GM12878 (cell line): Measurements from ENCODE around the gene CIB2. TPM values are rescaled to one million over a fixed set of nuclear protein-coding genes. Genes with fewer than 3 reads are reported as not detected.

ENCODE experiments used
- ATAC-seq: fragments of 200-7000 bp; cut with Tn5 transposase; 3 replicates; pipeline ENCODE4 v1.9.1; 2020; ENCODE audit warnings: mild to moderate bottlenecking, moderate library complexity
- BruUV-seq: library from RNA; stranded (reverse); fragments of 400-500 nt; replicated peaks from 2 replicates; lab custom pipeline; 2021; lab: Mats Ljungman, UMichigan
- CTCF ChIA-PET: fragments of 300-600 bp; sonication (Branson Sonifier 250); formaldehyde crosslinking; extraction: SDS; loops from one replicate; lab custom pipeline; 2021; ENCODE audit warnings: inconsistent platforms; lab: Yijun Ruan, JAX
- POLR2A ChIA-PET: fragments of 350-600 bp; formaldehyde crosslinking; extraction: SDS; loops from one replicate; lab custom pipeline; 2021; ENCODE audit warnings: inconsistent platforms; lab: Charles Lee
- RAD21 ChIA-PET: fragments of 300-600 bp; sonication (Branson Sonifier 250); formaldehyde crosslinking; loops from one replicate; lab custom pipeline; 2023; ENCODE audit warnings: antibody characterized with exemption; ENCODE audit not compliant: unreplicated experiment; lab: Charles Lee
- SMC1A ChIA-PET: fragments of 300-600 bp; sonication (Branson Sonifier 250); formaldehyde crosslinking; loops from one replicate; lab custom pipeline; 2023; ENCODE audit not compliant: unreplicated experiment, uncharacterized antibody; lab: Charles Lee
- DNase-seq: peaks from one replicate; pipeline ENCODE4 v3.0.0-alpha.2; 2011; ENCODE audit warnings: low read depth, low spot score
- FAIRE-seq: peaks from 3 replicates; lab custom pipeline; 2011; peaks lifted over from hg19 to GRCh38; lab: Jason Lieb, UNC
- H2AFZ ChIP-seq: 2 replicates; pipeline ENCODE4 v1.6.0; 2011; ENCODE audit warnings: low read depth, low read length, control low read depth; ENCODE audit not compliant: control insufficient read depth
- H3K27ac ChIP-seq: 2 replicates; pipeline ENCODE4 v1.5.1; 2011; ENCODE audit warnings: control low read depth; ENCODE audit not compliant: control insufficient read depth, insufficient read depth
- H3K27me3 ChIP-seq, 2 experiments: replicated peaks in 1 of 2; 2 replicates each; pipeline versions ENCODE4 v1.6.0 to v1.6.1; 2011; ENCODE audit warnings: low read length in 1 of 2; ENCODE audit not compliant: control insufficient read depth in 2 of 2, insufficient read depth in 2 of 2
- H3K36me3 ChIP-seq, 2 experiments: 2 replicates each; pipeline ENCODE4 v1.5.1; 2011; ENCODE audit warnings: low read length in 1 of 2; ENCODE audit not compliant: control insufficient read depth in 2 of 2, insufficient read depth in 2 of 2
- H3K4me1 ChIP-seq: 2 replicates; pipeline ENCODE4 v1.6.1; 2011; ENCODE audit warnings: mild to moderate bottlenecking, low read length, moderate library complexity, mixed read lengths; ENCODE audit not compliant: control insufficient read depth, insufficient read depth
- H3K4me2 ChIP-seq: 2 replicates; pipeline ENCODE4 v1.6.0; 2011; ENCODE audit warnings: control low read depth; ENCODE audit not compliant: control insufficient read depth, insufficient read depth
- H3K4me3 ChIP-seq: fragments of 200-600 bp; sonication (generic); 2 replicates; pipeline ENCODE4 v1.5.1; 2016
- H3K79me2 ChIP-seq: 2 replicates; pipeline ENCODE4 v1.6.0; 2011; ENCODE audit warnings: low read length; ENCODE audit not compliant: control insufficient read depth, insufficient read depth
- H3K9ac ChIP-seq: 2 replicates; pipeline ENCODE4 v1.8.0; 2011; ENCODE audit warnings: low read length, control low read depth, mixed read lengths; ENCODE audit not compliant: control insufficient read depth, insufficient read depth
- H3K9me3 ChIP-seq: replicated peaks from 3 replicates; pipeline ENCODE4 v1.5.1; 2011; ENCODE audit warnings: mild to moderate bottlenecking, low read length; ENCODE audit not compliant: control insufficient read depth, insufficient read depth
- H4K20me1 ChIP-seq: 2 replicates; pipeline ENCODE4 v1.6.0; 2011; ENCODE audit not compliant: control insufficient read depth, insufficient read depth
- BCLAF1 ChIP-seq: fragments of 450-650 bp; IDR thresholded peaks from 2 replicates; pipeline ENCODE4 v1.6.1; 2017; ENCODE audit warnings: antibody characterized with exemption, mild to moderate bottlenecking, moderate library complexity
- CUX1 ChIP-seq: IDR thresholded peaks from 2 replicates; pipeline ENCODE4 v1.6.1; 2012; ENCODE audit warnings: improper control_type of control experiment, low read depth, low read length; ENCODE audit not compliant: insufficient replicate concordance
- IKZF2 ChIP-seq, 2 experiments: fragments of 450-650 bp; IDR thresholded peaks; 2 replicates each; pipeline ENCODE4 v1.6.1; 2017; ENCODE audit warnings: mild to moderate bottlenecking in 2 of 2, moderate library complexity in 2 of 2
- MYB ChIP-seq: fragments of 150-350 bp; IDR thresholded peaks from 2 replicates; pipeline ENCODE4 v1.6.1; 2014; ENCODE audit warnings: mild to moderate bottlenecking, low read depth, low read length, borderline replicate concordance
- RCOR1 ChIP-seq: conservative IDR thresholded peaks from 2 replicates; pipeline ENCODE4 v1.6.1; 2012; ENCODE audit warnings: low read depth, low read length, improper control_type of control experiment
- RUNX3 ChIP-seq: IDR thresholded peaks from 2 replicates; pipeline ENCODE4 v1.6.1; 2012; ENCODE audit warnings: low read length, inconsistent platforms
- YY1 ChIP-seq: IDR thresholded peaks from 2 replicates; pipeline ENCODE4 v1.6.1; 2011; ENCODE audit warnings: low read depth, mild to moderate bottlenecking, low read length
- ZNF274 ChIP-seq: IDR thresholded peaks from one replicate; pipeline ENCODE4 v1.8.0; 2011; ENCODE audit not compliant: insufficient read length, insufficient read depth
- ZNF687 ChIP-seq: fragments of 450-650 bp; IDR thresholded peaks from 2 replicates; pipeline ENCODE4 v1.6.1; 2017; ENCODE audit warnings: mild to moderate bottlenecking, moderate library complexity
- WGBS: methylation state at CpG from one replicate; pipeline ENCODE4 v1.1.6; 2016; ENCODE audit warnings: low lambda C conversion rate; ENCODE audit not compliant: insufficient replicate concordance, insufficient coverage; ENCODE audit errors: missing lambda C conversion rate; 5-methylcytosine and 5-hydroxymethylcytosine counted together
- in situ Hi-C: fragments of 300-500 bp; cut with MboI; formaldehyde crosslinking; loops from 9 replicates; pipeline ENCODE4 v1.14.3; 2018; ENCODE audit warnings: mixed read lengths
- intact Hi-C: fragments of 100-400 bp; cut with micrococcal nuclease; formaldehyde crosslinking; loops from one replicate; pipeline ENCODE4 v1.14.2; 2022; ENCODE audit not compliant: unreplicated experiment
- polyA plus RNA-seq, 11 experiments: library from polyadenylated mRNA; depleted of rRNA in 4 of 11; unstranded in 6 of 11; stranded (reverse) in 5 of 11; fragments of >200 nt; fragmentation: Nextera tagmentation in 4 of 11; fragmentation: Illumina TruSeq in 1 of 11; extraction: Ambion mirVana in 4 of 11; extraction: Trizol in 1 of 11; gene quantifications; 1 replicate in 1 of 11; 2 replicates in 10 of 11; pipeline versions ENCODE4 v1.2.1 to v1.2.3, GENCODE V29; 2011 to 2016; ENCODE audit warnings: inconsistent platforms in 2 of 11, missing spikeins in 2 of 11, low read depth in 1 of 11
- total RNA-seq, 4 experiments: library from RNA; depleted of rRNA in 3 of 4; stranded (reverse); fragments of >200 nt in 3 of 4; fragmentation: Illumina TruSeq in 1 of 4; extraction: Trizol in 1 of 4; gene quantifications; 2 replicates each; pipeline versions ENCODE4 v1.2.1 to v1.2.3, GENCODE V29; 2013 to 2021

Gene CIB2
- total and polyA plus RNA-seq, 10 of the 15 experiments (the other 5 are each of a cell fraction or from before 2014, with no cell fraction given) = 0.56 to 12.1 (median 7.1) TPM

GRCh38 chr15:78065284-78065872 is 65.9 kb downstream of the CIB2 start (continued):
- TF ChIP-seq ZNF687 (peak; percentile 80), IKZF2 (IDR thresholded peaks at IDR 0.05) (peak; percentile 10 to 14; a peak in 1 of 4 replicates), RUNX3 (peak; percentile 62)

GRCh38 chr15:78064544-78064943 is 66.7 kb downstream of the CIB2 start:
- Histone ChIP-seq H3K36me3 (no peaks in the 10 kb centered on the region), H3K4me1 (peaks cover 70% of the 10 kb centered on the region), H3K9me3 (no peaks in the 10 kb centered on the region), H3K4me3 (0 out of 2 replicates have a peak overlapping the region, but pooled peaks have one; percentile 69), H4K20me1 (no peaks in the 10 kb centered on the region), H3K9ac (no peak overlapping the region), H3K27me3 (no peaks in the 10 kb centered on the region), H3K27ac (peak overlapping the region; percentile 89), H3K4me2 (peak overlapping the region; percentile 93), H2AFZ (no peak overlapping the region), H3K79me2 (peaks cover 99% of the 10 kb centered on the region)
- in situ Hi-C loops = no loop called here
- ChIA-PET SMC1A (interaction anchor here (1.8 to 12.0 kb wide), 3 partner anchors 16 to 39 kb away, joined by 6 to 305 read pairs (median 13); no protein-coding TSS in a partner anchor), CTCF (no interaction called here), RAD21 (interaction anchor here (1.5 to 9.2 kb wide), 2 partner anchors 11 to 44 kb away, joined by 6 to 170 read pairs; no protein-coding TSS in a partner anchor), POLR2A (interaction anchor here (1.9 to 6.8 kb wide), 2 partner anchors 11 to 13 kb away, joined by 6 to 79 read pairs; no protein-coding TSS in a partner anchor)
- ATAC-seq = no peak
- no TSS peak for BruUV-seq
- no peak for DNase-seq
- no peak for FAIRE-seq
- intact Hi-C loops = no loop called here
- WGBS = 97% methylated on average over 2 of the region's 2 CpGs
- no peak for TF ChIP-seq BCLAF1
- TF ChIP-seq MYB = no peak
- TF ChIP-seq RCOR1 = no peak
- no peak for TF ChIP-seq ZNF274
- TF ChIP-seq CUX1 = no peak
- no peak for TF ChIP-seq YY1
